Measurements from ENCODE around the gene HAVCR2. TPM values are rescaled to one million over a fixed set of nuclear protein-coding genes. Genes with fewer than 3 reads are reported as not detected.

The HAVCR2 gene
- total RNA-seq, 1 donor from 2014 or later: 4.4 TPM

DNA sequence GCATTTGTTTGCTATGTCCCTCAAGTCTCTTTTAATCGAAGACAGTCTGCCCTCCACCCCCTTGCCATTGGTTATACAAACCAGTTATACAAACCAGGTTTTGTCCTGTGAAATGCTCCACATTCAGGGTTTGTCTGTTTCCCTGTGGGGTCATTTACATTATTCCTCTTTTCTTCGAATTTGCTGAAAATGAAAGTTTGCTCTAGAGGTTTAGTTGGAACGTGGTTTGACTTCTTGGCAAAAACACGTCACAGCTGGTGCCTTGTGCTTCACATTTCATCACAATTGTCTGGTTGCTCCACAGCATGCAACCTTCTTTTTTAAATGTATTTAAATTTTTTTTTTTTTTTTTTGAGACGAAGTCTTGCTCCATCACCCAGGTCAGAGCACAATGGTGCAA is 4.2 kb upstream of the HAVCR2 start:
- no peak overlapping the region for H3K27ac ChIP-seq
- no peak overlapping the region for H3K4me3 ChIP-seq
- no peaks in the 10 kb centered on the region for H3K27me3 ChIP-seq
- no peaks in the 10 kb centered on the region for H3K9me3 ChIP-seq
- no peak for TF ChIP-seq POLR2AphosphoS5 (IDR thresholded peaks at IDR 0.05; ENCODE audit: insufficient read depth in 1 of 2, low read depth in 1 of 2)
- TF ChIP-seq POLR2A (IDR thresholded peaks at IDR 0.05): no peak
- TF ChIP-seq, protein P1, sequence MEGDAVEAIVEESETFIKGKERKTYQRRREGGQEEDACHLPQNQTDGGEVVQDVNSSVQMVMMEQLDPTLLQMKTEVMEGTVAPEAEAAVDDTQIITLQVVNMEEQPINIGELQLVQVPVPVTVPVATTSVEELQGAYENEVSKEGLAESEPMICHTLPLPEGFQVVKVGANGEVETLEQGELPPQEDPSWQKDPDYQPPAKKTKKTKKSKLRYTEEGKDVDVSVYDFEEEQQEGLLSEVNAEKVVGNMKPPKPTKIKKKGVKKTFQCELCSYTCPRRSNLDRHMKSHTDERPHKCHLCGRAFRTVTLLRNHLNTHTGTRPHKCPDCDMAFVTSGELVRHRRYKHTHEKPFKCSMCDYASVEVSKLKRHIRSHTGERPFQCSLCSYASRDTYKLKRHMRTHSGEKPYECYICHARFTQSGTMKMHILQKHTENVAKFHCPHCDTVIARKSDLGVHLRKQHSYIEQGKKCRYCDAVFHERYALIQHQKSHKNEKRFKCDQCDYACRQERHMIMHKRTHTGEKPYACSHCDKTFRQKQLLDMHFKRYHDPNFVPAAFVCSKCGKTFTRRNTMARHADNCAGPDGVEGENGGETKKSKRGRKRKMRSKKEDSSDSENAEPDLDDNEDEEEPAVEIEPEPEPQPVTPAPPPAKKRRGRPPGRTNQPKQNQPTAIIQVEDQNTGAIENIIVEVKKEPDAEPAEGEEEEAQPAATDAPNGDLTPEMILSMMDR (IDR thresholded peaks at IDR 0.05): no peak
- no peaks in the 10 kb centered on the region for H3K36me3 ChIP-seq
- intact Hi-C loops (cut with DNase I): no loop called here
- DNase-seq (ENCODE audit: extremely low spot score in 2 of 2): no peak
- no peaks in the 10 kb centered on the region for H3K4me1 ChIP-seq

GRCh38 chr5:157109744-157110143 is 900 bp upstream of the HAVCR2 start:
- H3K9me3 ChIP-seq: no peaks in the 10 kb centered on the region
- H3K4me1 ChIP-seq: no peaks in the 10 kb centered on the region
- no peak for DNase-seq (ENCODE audit: extremely low spot score in 2 of 2)
- H3K36me3 ChIP-seq: no peaks in the 10 kb centered on the region
- H3K4me3 ChIP-seq: no peak overlapping the region
- intact Hi-C loops (cut with DNase I): no loop called here
- no peak overlapping the region for H3K27ac ChIP-seq
- H3K27me3 ChIP-seq: no peaks in the 10 kb centered on the region
- TF ChIP-seq, protein P1 (IDR thresholded peaks at IDR 0.05): no peak
- TF ChIP-seq POLR2A (IDR thresholded peaks at IDR 0.05): no peak

GRCh38 chr5:157107508-157107907 is 1.3 kb downstream of the HAVCR2 start:
- no peaks in the 10 kb centered on the region for H3K9me3 ChIP-seq
- TF ChIP-seq, protein P1 (IDR thresholded peaks at IDR 0.05): no peak
- no peak for TF ChIP-seq POLR2A (IDR thresholded peaks at IDR 0.05)
- TF ChIP-seq POLR2AphosphoS5 (IDR thresholded peaks at IDR 0.05; ENCODE audit: insufficient read depth in 1 of 2, low read depth in 1 of 2): no peak
- DNase-seq (ENCODE audit: extremely low spot score in 2 of 2): no peak
- no peak overlapping the region for H3K27ac ChIP-seq
- intact Hi-C loops (cut with DNase I): no loop called here
- no peaks in the 10 kb centered on the region for H3K27me3 ChIP-seq
- H3K4me3 ChIP-seq: peak overlapping the region in 1 of 2 donors; percentile 1
- H3K4me1 ChIP-seq: no peaks in the 10 kb centered on the region
- H3K36me3 ChIP-seq: no peaks in the 10 kb centered on the region

DNA sequence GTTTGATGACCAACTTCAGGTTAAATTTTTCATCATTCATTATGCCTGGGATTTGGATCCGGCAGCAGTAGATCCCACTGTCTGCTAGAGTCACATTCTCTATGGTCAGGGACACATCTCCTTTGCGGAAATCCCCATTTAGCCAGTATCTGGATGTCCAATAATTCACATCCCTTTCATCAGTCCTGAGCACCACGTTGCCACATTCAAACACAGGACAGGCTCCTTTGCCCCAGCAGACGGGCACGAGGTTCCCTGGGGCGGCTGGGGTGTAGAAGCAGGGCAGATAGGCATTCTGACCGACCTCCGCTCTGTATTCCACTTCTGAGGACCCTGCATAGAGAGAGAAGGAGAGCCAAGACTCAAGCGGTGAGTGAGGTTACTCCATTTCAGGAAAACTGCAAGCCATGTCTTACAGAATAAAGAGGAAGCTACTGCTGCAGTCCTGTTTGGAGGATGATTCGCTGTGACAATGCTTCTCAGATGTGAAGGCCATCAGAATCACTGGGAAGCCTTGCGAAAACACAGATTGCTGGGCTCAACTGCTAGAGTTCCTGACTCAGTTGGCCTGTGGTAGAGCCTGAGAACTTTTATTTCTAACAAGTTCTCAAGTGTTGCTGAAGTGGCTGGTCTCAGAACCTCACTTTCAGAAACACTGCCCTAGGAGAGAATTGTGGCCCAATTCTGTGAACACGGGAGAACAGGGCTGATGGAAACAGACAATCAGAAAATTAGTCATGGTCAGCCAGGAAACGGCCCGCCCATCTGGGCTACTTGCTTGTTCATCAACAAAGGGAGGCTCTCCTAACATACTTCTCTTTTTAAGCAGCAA is 2.0 kb downstream of the HAVCR2 start:
- TF ChIP-seq, protein P1 (IDR thresholded peaks at IDR 0.05): no peak
- TF ChIP-seq POLR2AphosphoS5 (IDR thresholded peaks at IDR 0.05; ENCODE audit: insufficient read depth in 1 of 2, low read depth in 1 of 2) (no peak), POLR2A (IDR thresholded peaks at IDR 0.05) (no peak)
- H3K4me3 ChIP-seq: no peak overlapping the region
- DNase-seq (ENCODE audit: extremely low spot score in 2 of 2): no peak
- H3K36me3 ChIP-seq: no peaks in the 10 kb centered on the region
- H3K27ac ChIP-seq: no peak overlapping the region
- intact Hi-C loops (cut with DNase I): no loop called here
- no peaks in the 10 kb centered on the region for H3K9me3 ChIP-seq
- H3K4me1 ChIP-seq: no peaks in the 10 kb centered on the region
- no peaks in the 10 kb centered on the region for H3K27me3 ChIP-seq

DNA sequence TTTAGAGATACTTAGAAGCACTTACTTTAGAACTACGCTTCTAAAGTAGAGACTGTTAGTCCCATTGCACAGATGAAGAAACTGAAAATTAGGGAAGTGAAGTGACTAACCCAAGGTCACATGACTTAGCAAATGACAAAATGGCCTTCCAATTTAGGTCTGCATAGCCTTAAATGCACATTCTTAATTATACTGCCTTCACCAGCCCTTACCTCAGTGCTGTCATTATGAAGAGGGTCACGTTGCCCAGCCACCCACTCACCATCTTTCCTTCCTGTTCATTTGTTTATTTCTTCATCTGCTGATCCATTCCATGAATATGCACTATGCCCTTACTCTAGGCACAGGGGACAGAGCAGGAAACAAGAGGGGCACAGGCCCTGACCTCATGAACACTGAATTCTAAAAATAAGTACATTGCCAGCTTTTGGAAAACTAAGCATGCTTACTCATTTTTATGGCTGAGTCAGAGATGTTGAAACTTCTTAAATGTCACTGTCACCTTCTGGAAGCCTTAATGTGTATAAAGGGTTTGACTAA is 8.6 kb downstream of the HAVCR2 start:
- no peaks in the 10 kb centered on the region for H3K27me3 ChIP-seq
- no peaks in the 10 kb centered on the region for H3K9me3 ChIP-seq
- intact Hi-C loops (cut with DNase I): no loop called here
- no peaks in the 10 kb centered on the region for H3K4me1 ChIP-seq
- TF ChIP-seq POLR2AphosphoS5 (IDR thresholded peaks at IDR 0.05; ENCODE audit: insufficient read depth in 1 of 2, low read depth in 1 of 2) (no peak), POLR2A (IDR thresholded peaks at IDR 0.05) (no peak)
- TF ChIP-seq, protein P1 (IDR thresholded peaks at IDR 0.05): no peak
- H3K36me3 ChIP-seq: no peaks in the 10 kb centered on the region
- no peak overlapping the region for H3K27ac ChIP-seq
- H3K4me3 ChIP-seq: no peak overlapping the region
- no peak for DNase-seq (ENCODE audit: extremely low spot score in 2 of 2)
